Mesendoderm (in vitro differentiated cells): ENCODE measurements around the gene ZPR1.

ENCODE experiments used
- DNase-seq: peaks from one replicate; pipeline ENCODE4 v3.0.0; 2013
- H2AK5ac ChIP-seq: 2 replicates; pipeline ENCODE4 v1.6.1; 2013; ENCODE audit warnings: low read length, inconsistent platforms
- H2BK120ac ChIP-seq: 2 replicates; pipeline ENCODE4 v1.6.1; 2013; ENCODE audit warnings: low read depth, mild to moderate bottlenecking, low read length, moderate library complexity, mixed read lengths
- H2BK15ac ChIP-seq: replicated peaks from 2 replicates; pipeline ENCODE4 v1.6.1; 2013; ENCODE audit warnings: low read depth, mild to moderate bottlenecking, moderate library complexity
- H2BK5ac ChIP-seq: 2 replicates; pipeline ENCODE4 v1.6.1; 2013; ENCODE audit warnings: low read length, inconsistent platforms
- H3K18ac ChIP-seq: 2 replicates; pipeline ENCODE4 v1.6.1; 2013; ENCODE audit warnings: mild to moderate bottlenecking, low read length, mixed read lengths
- H3K23ac ChIP-seq: one replicate; pipeline ENCODE4 v1.6.1; 2013; ENCODE audit warnings: low read length
- H3K27ac ChIP-seq: 2 replicates; pipeline ENCODE4 v1.5.1; 2013; ENCODE audit warnings: low read depth, mild to moderate bottlenecking, inconsistent platforms, low read length, moderate library complexity
- H3K27me3 ChIP-seq: 2 replicates; pipeline ENCODE4 v1.6.1; 2013; ENCODE audit warnings: low read length, control low read depth, mild to moderate bottlenecking, inconsistent platforms; ENCODE audit not compliant: insufficient read depth, poor library complexity
- H3K36me3 ChIP-seq: 2 replicates; pipeline ENCODE4 v1.6.1; 2013; ENCODE audit warnings: low read length, inconsistent platforms; ENCODE audit not compliant: control insufficient read depth, insufficient read depth
- H3K4ac ChIP-seq: one replicate; pipeline ENCODE4 v1.6.1; 2013; ENCODE audit warnings: low read depth, mild to moderate bottlenecking, low read length, moderate library complexity
- H3K4me1 ChIP-seq: 2 replicates; pipeline ENCODE4 v1.6.1; 2013; ENCODE audit warnings: low read depth, low read length, inconsistent platforms; ENCODE audit not compliant: control insufficient read depth
- H3K4me2 ChIP-seq: 2 replicates; pipeline ENCODE4 v1.6.1; 2013; ENCODE audit warnings: low read length
- H3K4me3 ChIP-seq: 2 replicates; pipeline ENCODE4 v1.5.1; 2013; ENCODE audit warnings: mild to moderate bottlenecking, low read length
- H3K56ac ChIP-seq: one replicate; pipeline ENCODE4 v1.6.1; 2013; ENCODE audit warnings: low read length
- H3K79me1 ChIP-seq: 2 replicates; pipeline ENCODE4 v1.6.1; 2013; ENCODE audit warnings: low read length, inconsistent platforms
- H3K79me2 ChIP-seq: 2 replicates; pipeline ENCODE4 v1.6.1; 2013; ENCODE audit warnings: mild to moderate bottlenecking, low read length; ENCODE audit not compliant: control insufficient read depth, insufficient read depth
- H3K9ac ChIP-seq: 2 replicates; pipeline ENCODE4 v1.6.1; 2013; ENCODE audit warnings: low read length, inconsistent platforms
- H4K5ac ChIP-seq: one replicate; pipeline ENCODE4 v1.6.1; 2013; ENCODE audit warnings: low read length
- H4K8ac ChIP-seq: one replicate; pipeline ENCODE4 v1.6.1; 2013; ENCODE audit warnings: low read depth, mild to moderate bottlenecking, control low read depth, low read length, moderate library complexity
- WGBS: extraction: QIAGEN DNeasy Blood & Tissue Kit; methylation state at CpG from one replicate; pipeline ENCODE4 v1.1.7; 2013; ENCODE audit warnings: low lambda C conversion rate, missing lambda C conversion rate; ENCODE audit not compliant: insufficient coverage; ENCODE audit errors: extremely low coverage; 5-methylcytosine and 5-hydroxymethylcytosine counted together

ZPR1 gene

DNA sequence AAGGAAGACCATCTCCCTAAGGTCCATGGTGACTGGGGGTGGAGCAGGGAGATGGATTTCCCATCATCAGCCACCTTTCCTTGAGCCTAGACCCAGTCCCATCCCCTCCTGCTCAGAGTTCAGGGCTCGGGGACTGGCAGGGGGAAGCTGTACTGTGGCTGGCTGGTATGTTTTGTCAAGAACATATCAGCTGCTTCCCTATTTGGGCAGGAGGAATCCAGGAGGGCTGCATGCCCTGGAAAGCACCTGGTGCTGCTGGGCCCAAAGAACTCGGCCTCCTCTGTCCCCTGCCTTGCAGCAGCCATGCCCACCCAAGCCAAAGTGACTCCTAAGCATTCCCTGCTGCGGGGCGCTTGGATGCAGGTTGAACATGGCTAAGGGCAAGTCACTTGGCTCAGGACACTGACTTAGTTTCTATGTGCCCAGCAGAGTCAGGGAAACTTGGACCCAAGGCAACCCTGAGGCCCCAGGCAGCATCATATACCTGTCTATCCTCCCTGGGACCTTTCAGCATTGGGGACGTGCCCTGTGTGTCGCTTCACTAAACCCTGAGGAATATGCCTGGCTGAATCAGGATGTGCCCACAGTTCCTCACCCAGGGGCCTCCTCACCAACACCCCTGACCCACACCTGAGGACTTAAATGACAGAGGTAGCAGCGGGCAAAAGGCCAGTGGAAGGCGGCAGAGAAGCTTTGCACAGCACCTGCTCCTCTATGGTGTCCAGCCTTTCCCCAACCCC is 58.2 kb downstream of the ZPR1 start:
- no peaks in the 10 kb centered on the region for H3K27me3 ChIP-seq
- H3K4me2 ChIP-seq: no peak overlapping the region
- no peak overlapping the region for H3K23ac ChIP-seq
- no peaks in the 10 kb centered on the region for H3K79me2 ChIP-seq
- no peak for DNase-seq
- H3K4me3 ChIP-seq: no peak overlapping the region
- no peak overlapping the region for H4K8ac ChIP-seq
- no peak overlapping the region for H2BK15ac ChIP-seq
- H3K4me1 ChIP-seq: no peaks in the 10 kb centered on the region
- H3K9ac ChIP-seq: no peak overlapping the region
- H4K5ac ChIP-seq: no peak overlapping the region
- no peaks in the 10 kb centered on the region for H3K36me3 ChIP-seq
- H2AK5ac ChIP-seq: no peak overlapping the region
- H3K56ac ChIP-seq: no peak overlapping the region
- no peak overlapping the region for H3K18ac ChIP-seq
- no peak overlapping the region for H2BK120ac ChIP-seq
- no peak overlapping the region for H3K4ac ChIP-seq
- no peak overlapping the region for H2BK5ac ChIP-seq
- no peak overlapping the region for H3K27ac ChIP-seq
- no CpG with 5 or more reads among the region's 8 CpGs for WGBS
- H3K79me1 ChIP-seq: no peaks in the 10 kb centered on the region

DNA sequence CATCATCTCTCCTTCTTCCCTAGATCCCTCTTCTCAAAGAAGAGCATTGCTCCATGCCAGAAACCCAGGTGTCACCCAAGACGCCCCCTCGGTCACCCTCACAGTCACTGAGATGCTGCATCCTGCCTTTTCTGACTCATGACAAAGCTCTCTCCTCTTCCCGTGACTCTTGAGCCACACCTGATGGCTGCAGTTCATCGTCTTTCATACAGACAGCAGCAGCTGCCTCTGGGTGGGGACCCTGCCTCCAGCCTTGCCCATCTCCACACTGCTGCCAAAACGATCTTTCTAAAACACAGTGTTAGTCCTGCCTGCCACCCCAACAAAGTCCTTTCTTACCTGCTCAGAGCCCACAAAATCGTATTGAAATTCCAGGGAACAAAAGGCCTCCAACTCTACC is 59.8 kb downstream of the ZPR1 start:
- Histone ChIP-seq H3K18ac (no peak overlapping the region), H3K4me3 (no peak overlapping the region), H3K4me2 (no peak overlapping the region), H3K4me1 (no peaks in the 10 kb centered on the region), H3K79me2 (no peaks in the 10 kb centered on the region), H2BK15ac (no peak overlapping the region), H3K36me3 (no peaks in the 10 kb centered on the region), H4K5ac (no peak overlapping the region), H3K27me3 (no peaks in the 10 kb centered on the region), H3K56ac (no peak overlapping the region), H2BK120ac (no peak overlapping the region), H3K9ac (no peak overlapping the region), H3K4ac (no peak overlapping the region), H3K27ac (no peak overlapping the region), H2BK5ac (no peak overlapping the region), H2AK5ac (no peak overlapping the region), H3K79me1 (no peaks in the 10 kb centered on the region), H3K23ac (no peak overlapping the region), H4K8ac (no peak overlapping the region)
- no CpG with 5 or more reads among the region's 6 CpGs for WGBS
- no peak for DNase-seq

DNA sequence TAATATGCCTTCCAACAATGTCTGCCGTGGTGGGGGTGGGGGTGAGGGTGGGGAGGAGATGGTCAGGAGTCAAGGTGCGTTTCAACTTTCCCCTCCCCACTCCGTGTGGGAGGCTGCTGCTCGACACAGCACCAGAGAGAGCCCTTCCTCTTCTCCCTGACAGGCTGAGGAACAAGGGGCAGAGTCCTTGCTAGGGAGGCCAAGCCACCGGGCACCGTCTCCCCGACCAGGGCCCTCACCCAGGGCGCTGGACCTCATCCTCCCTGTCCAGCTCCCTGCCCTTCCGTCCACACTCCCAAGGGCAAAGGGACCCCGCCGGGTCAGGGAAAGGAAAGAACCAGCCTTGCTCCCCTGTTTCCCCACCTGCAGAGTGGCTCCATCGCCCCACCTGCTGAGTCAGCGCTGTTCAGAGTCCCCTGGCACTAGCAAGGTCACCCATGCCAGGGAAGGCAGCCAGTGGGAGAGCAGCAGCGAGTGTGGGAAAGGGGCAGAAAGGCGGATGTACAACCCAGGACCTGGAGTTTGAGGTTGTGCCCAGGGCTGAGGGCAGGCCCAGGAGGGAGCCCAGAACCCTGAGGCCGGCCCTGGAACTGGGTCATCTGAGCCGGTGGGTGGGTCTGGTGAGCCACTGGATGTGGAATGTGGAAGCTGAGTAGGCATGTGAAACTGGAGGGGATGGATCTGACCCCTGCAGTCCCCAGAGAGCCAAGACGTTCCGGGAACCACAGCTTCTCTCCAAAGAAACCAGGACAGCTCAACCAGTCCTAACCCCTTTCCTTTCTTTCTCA is 62.2 kb downstream of the ZPR1 start:
- no peak overlapping the region for H3K9ac ChIP-seq
- H3K4me3 ChIP-seq: no peak overlapping the region
- H3K79me2 ChIP-seq: no peaks in the 10 kb centered on the region
- no peaks in the 10 kb centered on the region for H3K4me1 ChIP-seq
- no peak overlapping the region for H3K4me2 ChIP-seq
- H2AK5ac ChIP-seq: no peak overlapping the region
- no peaks in the 10 kb centered on the region for H3K79me1 ChIP-seq
- H3K18ac ChIP-seq: no peak overlapping the region
- H4K5ac ChIP-seq: no peak overlapping the region
- no peak overlapping the region for H4K8ac ChIP-seq
- no peak overlapping the region for H2BK5ac ChIP-seq
- WGBS: no CpG with 5 or more reads among the region's 19 CpGs
- H3K23ac ChIP-seq: no peak overlapping the region
- no peaks in the 10 kb centered on the region for H3K27me3 ChIP-seq
- no peak overlapping the region for H3K4ac ChIP-seq
- no peak overlapping the region for H3K27ac ChIP-seq
- peak; percentile 62 for DNase-seq
- H2BK15ac ChIP-seq: no peak overlapping the region
- H2BK120ac ChIP-seq: no peak overlapping the region
- H3K56ac ChIP-seq: no peak overlapping the region
- no peaks in the 10 kb centered on the region for H3K36me3 ChIP-seq

DNA sequence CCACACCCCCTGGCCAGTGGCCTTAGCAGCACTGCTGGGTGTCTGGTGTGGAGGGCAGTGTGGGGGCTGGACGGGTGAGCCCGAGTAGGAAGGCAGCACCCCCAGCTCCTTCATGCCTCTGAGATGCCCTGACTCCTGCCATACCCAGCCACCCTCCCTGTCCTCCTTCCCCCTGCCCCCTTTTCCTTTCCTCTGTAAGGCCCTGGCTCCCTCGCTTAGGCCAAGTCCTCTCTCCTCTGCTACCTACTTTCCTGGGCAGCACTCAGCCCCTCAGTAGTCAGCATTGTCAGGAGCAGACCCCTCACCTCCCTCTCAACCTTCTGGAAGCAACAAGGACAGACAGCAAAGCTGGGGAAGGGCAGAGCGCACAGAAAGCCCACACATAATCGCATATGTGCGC is 63.0 kb downstream of the ZPR1 start:
- peak overlapping the region; percentile 6 for H3K56ac ChIP-seq
- WGBS: no CpG with 5 or more reads among the region's 6 CpGs
- H3K23ac ChIP-seq: no peak overlapping the region
- no peak overlapping the region for H3K4me3 ChIP-seq
- no peak overlapping the region for H3K18ac ChIP-seq
- H2BK120ac ChIP-seq: no peak overlapping the region
- H3K4me2 ChIP-seq: no peak overlapping the region
- H2BK5ac ChIP-seq: no peak overlapping the region
- no peak overlapping the region for H3K27ac ChIP-seq
- no peak overlapping the region for H2BK15ac ChIP-seq
- no peaks in the 10 kb centered on the region for H3K79me1 ChIP-seq
- no peak for DNase-seq
- H3K4me1 ChIP-seq: no peaks in the 10 kb centered on the region
- no peak overlapping the region for H2AK5ac ChIP-seq
- no peak overlapping the region for H3K9ac ChIP-seq
- no peaks in the 10 kb centered on the region for H3K79me2 ChIP-seq
- H4K8ac ChIP-seq: no peak overlapping the region
- H3K36me3 ChIP-seq: no peaks in the 10 kb centered on the region
- H3K4ac ChIP-seq: no peak overlapping the region
- H4K5ac ChIP-seq: no peak overlapping the region
- no peaks in the 10 kb centered on the region for H3K27me3 ChIP-seq
